ENCODE data around the gene MUC20.
"Not testable (repeated sequence)": the region's sequence is repeated elsewhere in the genome, so short reads cannot be mapped to it uniquely, and the experiment has no call there.

The MUC20 gene

GRCh38 chr3:195774917-195775316 is 54.1 kb downstream of the MUC20 start:
- no peak overlapping the region for H3K4me3 ChIP-seq (ENCODE audit: low read depth, low read length)
- peak; percentile 58 for TF ChIP-seq CTCF (IDR thresholded peaks at IDR 0.05; ENCODE audit: low read depth, low read length)

GRCh38 chr3:195777975-195778374 is 57.2 kb downstream of the MUC20 start:
- TF ChIP-seq CTCF (IDR thresholded peaks at IDR 0.05; ENCODE audit: low read depth, low read length): no peak
- no peak overlapping the region for H3K4me3 ChIP-seq (ENCODE audit: low read depth, low read length)

- H3K4me3 ChIP-seq (ENCODE audit: low read depth, low read length): not testable (repeated sequence)
Observed at GRCh38 chr3:195781236-195781635, 60.5 kb downstream of the MUC20 start.

Measured in WI38 (cell line).